ENCODE measurements around the gene TRIM3.

Gene TRIM3

GRCh38 chr11:6417907-6418556, 55.7 kb downstream of the TRIM3 start:
- TF ChIP-seq REST (IDR thresholded peaks at IDR 0.05; ENCODE audit: insufficient read depth in 1 of 2, low read depth in 2 of 2, low read length in 2 of 2), result no peak
- TF ChIP-seq POLR2AphosphoS5 (IDR thresholded peaks at IDR 0.05; ENCODE audit: low read depth, low read length), result no peak
- no peak for TF ChIP-seq TAF1 (IDR thresholded peaks at IDR 0.05; ENCODE audit: borderline replicate concordance, insufficient read depth, low read length)
- no peak for TF ChIP-seq SIN3A (IDR thresholded peaks at IDR 0.05; ENCODE audit: borderline replicate concordance, insufficient read depth, low read length)
- TF ChIP-seq FOXP2 (optimal IDR thresholded peaks at IDR 0.05; ENCODE audit: borderline replicate concordance, extremely low read depth, extremely low read length, insufficient read depth), result no peak

GRCh38 chr11:6415797-6416196, 57.9 kb downstream of the TRIM3 start:
- TF ChIP-seq SIN3A (IDR thresholded peaks at IDR 0.05; ENCODE audit: borderline replicate concordance, insufficient read depth, low read length) (no peak), REST (IDR thresholded peaks at IDR 0.05; ENCODE audit: insufficient read depth in 1 of 2, low read depth in 2 of 2, low read length in 2 of 2) (no peak), POLR2AphosphoS5 (IDR thresholded peaks at IDR 0.05; ENCODE audit: low read depth, low read length) (no peak), TAF1 (IDR thresholded peaks at IDR 0.05; ENCODE audit: borderline replicate concordance, insufficient read depth, low read length) (no peak), FOXP2 (optimal IDR thresholded peaks at IDR 0.05; ENCODE audit: borderline replicate concordance, extremely low read depth, extremely low read length, insufficient read depth) (no peak)

GRCh38 chr11:6414874-6415328, 58.8 kb downstream of the TRIM3 start:
- TF ChIP-seq FOXP2 (optimal IDR thresholded peaks at IDR 0.05; ENCODE audit: borderline replicate concordance, extremely low read depth, extremely low read length, insufficient read depth) (no peak), REST (IDR thresholded peaks at IDR 0.05; ENCODE audit: insufficient read depth in 1 of 2, low read depth in 2 of 2, low read length in 2 of 2) (no peak), TAF1 (IDR thresholded peaks at IDR 0.05; ENCODE audit: borderline replicate concordance, insufficient read depth, low read length) (no peak), SIN3A (IDR thresholded peaks at IDR 0.05; ENCODE audit: borderline replicate concordance, insufficient read depth, low read length) (no peak)

- TF ChIP-seq POLR2AphosphoS5 (IDR thresholded peaks at IDR 0.05; ENCODE audit: low read depth, low read length) (no peak), FOXP2 (optimal IDR thresholded peaks at IDR 0.05; ENCODE audit: borderline replicate concordance, extremely low read depth, extremely low read length, insufficient read depth) (no peak), TAF1 (IDR thresholded peaks at IDR 0.05; ENCODE audit: borderline replicate concordance, insufficient read depth, low read length) (no peak)
These were observed 59.9 kb downstream of the TRIM3 start for GRCh38 chr11:6413791-6414201.

- TF ChIP-seq TAF1 (IDR thresholded peaks at IDR 0.05; ENCODE audit: borderline replicate concordance, insufficient read depth, low read length) (no peak), POLR2AphosphoS5 (IDR thresholded peaks at IDR 0.05; ENCODE audit: low read depth, low read length) (no peak), SIN3A (IDR thresholded peaks at IDR 0.05; ENCODE audit: borderline replicate concordance, insufficient read depth, low read length) (no peak), FOXP2 (optimal IDR thresholded peaks at IDR 0.05; ENCODE audit: borderline replicate concordance, extremely low read depth, extremely low read length, insufficient read depth) (no peak), REST (IDR thresholded peaks at IDR 0.05; ENCODE audit: insufficient read depth in 1 of 2, low read depth in 2 of 2, low read length in 2 of 2) (no peak)
These were observed 62.1 kb downstream of the TRIM3 start for GRCh38 chr11:6411594-6412031.
